GM18519 (cell line): Measurements from ENCODE around the gene FCHSD1.

ENCODE experiments used
- ATAC-seq: cut with Tn5 transposase; IDR thresholded peaks from one replicate; pipeline ENCODE4 v1.9.1; 2021; ENCODE audit warnings: mild to moderate bottlenecking, moderate library complexity; ENCODE audit not compliant: unreplicated experiment, low FRiP score

Gene FCHSD1

DNA sequence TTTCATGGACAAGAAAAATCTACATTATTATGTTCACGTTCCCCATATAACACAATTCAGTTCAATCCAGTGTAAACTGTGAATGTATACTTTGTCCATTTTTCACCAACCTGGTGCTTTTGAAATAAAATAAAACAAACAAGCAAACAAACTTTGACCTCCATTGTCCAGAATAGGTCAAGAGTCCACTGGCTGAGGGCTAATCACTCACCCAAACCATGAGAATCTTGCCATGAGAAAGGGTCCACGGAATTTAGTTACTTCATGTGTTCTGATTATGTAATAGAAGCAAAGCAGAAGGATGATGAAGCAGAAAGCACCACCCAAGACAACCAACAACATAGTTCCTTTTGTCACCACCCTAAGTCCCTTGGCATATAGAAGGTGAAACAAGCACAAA, 61.1 kb downstream of the FCHSD1 start:
- no peak for ATAC-seq
